HG03060 (cell line): ENCODE data around the gene CNKSR2.

Experiments
- ATAC-seq: cut with Tn5 transposase; IDR thresholded peaks from one replicate; pipeline ENCODE4 v1.9.1; 2021; ENCODE audit warnings: low read depth, moderate number of reproducible peaks; ENCODE audit not compliant: unreplicated experiment

The CNKSR2 gene

DNA sequence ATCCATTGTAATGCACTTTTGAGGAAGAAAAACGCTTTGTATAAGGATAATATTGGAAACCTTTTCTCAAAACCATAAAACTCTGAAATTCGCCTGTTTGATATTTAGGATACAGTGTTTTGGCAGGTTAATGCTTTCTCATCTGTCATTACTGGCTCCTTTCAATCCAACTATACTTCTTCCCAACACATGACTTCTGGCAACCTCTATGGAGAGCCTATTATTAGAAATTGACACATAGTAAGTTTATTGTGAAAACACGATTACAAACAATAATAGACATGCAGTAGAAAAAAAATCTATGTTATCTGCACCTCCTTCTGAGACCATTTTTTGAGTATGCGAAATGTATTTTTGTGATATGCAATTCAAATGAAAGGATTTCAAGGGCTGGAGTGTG is 288.5 kb downstream of the CNKSR2 start:
- ATAC-seq, result no peak

- no peak for ATAC-seq
Observed at GRCh38 chrX:21666252-21666651, 292.0 kb downstream of the CNKSR2 start.

DNA sequence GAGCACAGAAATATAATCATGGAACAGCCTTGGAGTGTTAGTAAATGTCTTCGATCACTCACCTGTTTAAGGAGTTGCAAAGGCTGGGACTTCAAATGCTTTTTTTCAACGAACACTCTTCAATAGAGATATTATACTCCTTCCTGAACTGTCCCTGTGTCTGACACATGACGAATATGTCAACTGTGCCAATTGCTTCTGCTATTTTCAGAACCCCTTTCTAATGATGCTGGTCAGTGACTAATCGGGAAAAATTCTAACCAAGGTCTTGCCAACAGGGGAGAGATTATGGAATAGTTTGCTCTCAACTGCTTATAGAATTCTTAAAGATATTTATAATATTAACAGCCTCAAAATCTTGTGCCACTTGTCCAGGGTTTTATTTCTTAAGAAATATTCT is 292.5 kb downstream of the CNKSR2 start:
- ATAC-seq, result no peak

- no peak for ATAC-seq
Observed at GRCh38 chrX:21674430-21675186, 300.4 kb downstream of the CNKSR2 start.

- ATAC-seq, result no peak
Observed at GRCh38 chrX:21675931-21676330, 301.7 kb downstream of the CNKSR2 start.

DNA sequence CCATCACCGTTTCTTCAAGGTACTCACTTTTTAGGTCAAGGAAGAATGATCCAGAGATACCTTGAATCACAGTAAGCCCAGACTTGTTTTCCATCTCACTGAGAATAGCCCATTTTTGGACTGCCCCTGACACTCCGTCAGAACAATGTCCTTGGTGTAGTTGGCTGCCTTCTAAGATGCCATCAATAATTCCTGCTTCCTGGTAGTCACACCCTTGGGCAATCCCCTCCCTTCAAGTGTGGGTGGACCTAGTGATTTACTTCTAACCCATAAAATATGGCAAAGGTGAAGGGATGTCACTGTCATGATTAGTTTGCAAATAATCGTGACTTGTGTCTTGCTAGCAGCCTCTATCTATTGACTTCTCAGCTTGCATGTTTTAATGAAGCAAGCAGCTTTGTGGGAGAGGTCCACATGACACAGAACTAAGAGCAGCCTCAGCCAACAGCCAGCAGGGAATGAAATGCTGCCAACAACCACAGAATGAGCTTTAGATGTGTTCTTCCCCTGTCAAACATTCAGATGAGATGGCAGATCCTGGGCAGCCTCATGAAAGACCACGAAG is 303.9 kb downstream of the CNKSR2 start:
- ATAC-seq, result no peak

GRCh38 chrX:21683941-21684340 is 309.7 kb downstream of the CNKSR2 start:
- ATAC-seq, result no peak

DNA sequence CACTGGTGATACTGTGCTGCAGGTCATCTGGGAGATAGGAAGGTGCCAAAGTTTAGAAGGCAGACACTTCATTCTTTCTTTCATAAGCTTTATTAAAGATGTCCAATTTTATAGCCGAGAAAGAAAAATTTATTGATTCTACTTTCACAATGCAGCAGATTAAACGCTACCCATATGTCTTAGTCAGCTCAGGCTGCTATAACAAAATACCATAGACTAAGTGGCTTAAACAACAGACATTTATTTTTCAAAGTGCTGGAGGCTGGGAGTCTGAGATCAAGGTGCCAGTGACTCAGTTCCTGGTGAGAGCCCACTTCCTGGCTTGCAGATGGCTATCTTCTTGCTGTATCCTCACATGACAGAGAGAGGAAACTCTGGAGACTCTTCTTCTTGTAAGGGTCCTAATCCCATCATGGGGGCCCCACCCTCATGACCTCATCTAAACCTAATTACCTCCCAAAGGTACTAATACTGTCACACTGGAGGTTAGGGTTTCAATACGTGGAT is 317.3 kb downstream of the CNKSR2 start:
- no peak for ATAC-seq

GRCh38 chrX:21698272-21698671 is 324.1 kb downstream of the CNKSR2 start:
- ATAC-seq, result no peak

DNA sequence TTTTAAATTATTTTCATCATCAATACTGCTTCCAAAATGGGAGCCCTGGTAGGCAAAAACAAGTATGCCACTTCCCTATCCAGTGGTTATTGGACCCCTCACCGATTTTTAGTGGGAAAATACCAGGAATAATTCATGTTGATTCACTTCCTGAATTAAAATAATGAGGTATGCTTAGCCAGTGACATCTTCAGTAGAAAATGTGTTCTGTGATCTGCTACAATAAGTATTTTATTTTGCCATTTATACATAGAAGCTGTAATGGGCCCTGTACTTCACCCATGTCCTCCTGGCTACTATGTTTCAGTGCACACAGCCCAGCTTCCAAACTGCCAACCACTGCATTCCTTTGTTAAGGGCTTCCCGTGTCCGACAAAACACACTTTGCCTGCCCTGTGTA is 324.9 kb downstream of the CNKSR2 start:
- ATAC-seq, result no peak

DNA sequence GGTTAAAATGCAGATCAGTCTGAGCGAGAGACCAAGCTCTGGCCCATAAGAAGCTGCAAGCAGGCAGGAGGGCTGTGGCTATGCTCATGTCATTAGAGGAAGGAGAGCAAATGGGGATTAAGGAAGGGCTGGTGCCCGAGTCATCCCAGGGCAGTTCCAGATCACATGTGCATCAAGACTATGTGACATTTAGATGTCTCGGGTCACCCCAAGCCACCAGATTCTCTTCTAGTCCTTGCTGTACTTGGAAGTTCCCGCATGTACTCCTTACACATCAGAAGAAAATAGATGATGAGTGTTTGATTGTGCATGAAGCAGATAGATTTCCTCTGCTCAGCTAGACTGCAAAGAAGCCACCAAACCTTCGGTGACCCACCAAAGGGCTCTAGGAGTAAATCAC is 326.1 kb downstream of the CNKSR2 start:
- no peak for ATAC-seq

DNA sequence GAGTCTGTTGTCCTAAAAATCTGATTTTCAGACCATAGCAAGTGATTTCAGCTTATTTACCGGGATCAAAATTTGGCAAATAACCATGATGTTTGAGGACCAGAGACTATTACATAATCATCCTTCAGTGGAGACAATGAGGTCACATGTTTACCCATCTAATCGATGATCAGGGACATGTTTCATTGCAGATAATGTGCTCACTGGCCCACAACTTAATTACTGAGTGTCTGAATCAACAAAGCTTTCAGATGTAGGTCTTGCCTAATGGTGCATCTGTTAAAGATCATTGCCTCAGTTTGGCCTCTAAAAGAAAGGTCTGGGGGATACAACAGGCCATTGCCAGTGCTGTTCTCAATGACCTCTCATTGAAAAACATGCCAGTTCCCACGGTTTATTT is 326.7 kb downstream of the CNKSR2 start:
- no peak for ATAC-seq

GRCh38 chrX:21702725-21703124 is 328.5 kb downstream of the CNKSR2 start:
- no peak for ATAC-seq
